NCI-H1436 treated with DMSO at 0.1 percent for 48 hours (cell line): ENCODE results near the gene REXO1.
"Not testable (repeated sequence)": the region's sequence is repeated elsewhere in the genome, so short reads cannot be mapped to it uniquely, and the experiment has no call there.

Experiments used
- DNase-seq: peaks from one replicate; lab custom pipeline; 2025; lab: John Stamatoyannopoulos, UW

Gene REXO1

DNA sequence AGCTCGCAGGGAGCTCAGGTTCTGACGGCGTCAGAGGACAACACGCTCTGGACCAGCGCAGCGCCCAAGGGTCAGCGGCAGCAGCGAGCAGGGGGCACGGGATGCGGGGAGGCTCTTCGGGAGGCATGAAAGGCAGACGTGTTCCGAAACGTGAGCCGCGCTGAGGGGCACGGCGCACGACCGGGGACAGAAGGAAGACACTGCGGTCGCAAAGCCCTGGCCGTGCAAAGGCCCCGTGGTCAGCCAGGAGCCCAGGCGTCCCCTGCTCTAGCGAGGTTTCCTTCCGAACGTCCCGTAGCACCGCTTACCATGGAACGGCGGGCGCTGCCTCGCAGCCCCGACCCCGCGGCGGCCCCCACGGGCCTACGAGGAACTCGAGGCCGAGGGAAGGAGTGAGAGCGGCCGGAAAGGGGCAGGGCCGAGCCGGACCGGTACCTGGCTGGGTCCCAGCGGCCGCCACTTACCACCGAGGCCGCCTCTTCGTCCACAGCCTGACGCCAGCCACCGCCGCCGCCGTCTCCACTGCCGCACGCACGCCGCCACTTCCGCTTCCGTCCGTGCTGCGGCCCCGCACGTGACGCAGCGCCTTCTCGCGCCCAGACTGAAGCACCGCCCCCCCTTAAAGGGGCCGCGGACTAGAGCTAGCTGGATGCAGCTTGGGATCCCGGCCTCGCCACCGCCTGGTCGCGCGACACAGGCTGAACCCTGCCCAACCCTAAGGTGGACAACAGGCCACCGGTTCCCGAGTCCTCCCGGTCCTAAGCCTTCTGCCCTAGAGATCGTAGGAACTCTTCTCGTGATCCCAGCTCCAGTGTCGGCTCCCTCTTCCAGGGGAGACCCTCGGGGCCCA is 27.6 kb upstream of the REXO1 start:
- peak; percentile 49 for DNase-seq

DNA sequence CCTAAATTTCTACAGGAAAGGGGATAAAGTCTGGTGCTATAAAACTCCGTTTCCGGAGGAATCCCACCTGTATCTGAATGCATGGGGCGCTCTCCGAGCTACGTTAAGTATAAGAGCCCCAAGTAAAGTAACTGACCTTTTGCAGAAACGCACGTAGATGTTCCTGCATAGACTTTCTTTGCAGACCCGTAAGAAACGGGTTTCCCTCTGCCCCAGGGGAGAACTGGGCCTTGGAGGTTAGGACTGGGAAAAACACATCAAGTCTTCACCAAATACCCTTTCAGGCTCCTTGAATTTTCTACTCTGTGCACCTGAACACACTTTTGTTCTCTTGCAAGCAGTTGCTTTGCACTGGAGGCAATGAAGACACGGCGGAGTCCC is 27.0 kb upstream of the REXO1 start:
- DNase-seq, result not testable (repeated sequence)

DNA sequence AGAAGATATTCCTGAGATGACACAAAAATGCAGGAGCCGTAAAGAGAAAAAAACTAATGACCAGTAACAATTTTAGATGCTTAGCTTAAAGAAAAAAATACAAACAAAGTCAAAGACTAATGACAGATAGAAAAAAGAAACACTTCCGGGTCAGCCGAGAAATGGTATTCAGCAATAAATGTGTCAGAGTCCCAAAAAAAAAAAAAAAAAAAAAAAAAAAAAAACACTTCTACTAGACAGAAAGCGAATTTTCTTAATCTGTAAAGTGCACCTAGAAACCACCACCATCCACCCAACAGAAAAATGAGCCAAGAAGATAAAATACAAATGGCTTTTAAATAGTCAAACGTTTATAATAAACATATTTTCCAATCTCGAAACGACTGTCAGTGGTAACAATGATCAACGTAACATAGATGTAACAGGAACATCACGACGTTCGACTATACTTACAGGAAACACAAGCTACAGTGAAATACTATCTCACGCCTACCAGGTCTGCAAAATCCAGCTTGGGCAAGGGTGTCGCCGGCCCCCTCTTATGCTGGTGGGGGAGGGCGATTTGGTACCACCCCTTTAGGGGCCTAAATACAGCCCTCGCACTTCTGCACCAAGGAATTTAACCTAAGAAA is 26.4 kb upstream of the REXO1 start:
- DNase-seq, result no peak

DNA sequence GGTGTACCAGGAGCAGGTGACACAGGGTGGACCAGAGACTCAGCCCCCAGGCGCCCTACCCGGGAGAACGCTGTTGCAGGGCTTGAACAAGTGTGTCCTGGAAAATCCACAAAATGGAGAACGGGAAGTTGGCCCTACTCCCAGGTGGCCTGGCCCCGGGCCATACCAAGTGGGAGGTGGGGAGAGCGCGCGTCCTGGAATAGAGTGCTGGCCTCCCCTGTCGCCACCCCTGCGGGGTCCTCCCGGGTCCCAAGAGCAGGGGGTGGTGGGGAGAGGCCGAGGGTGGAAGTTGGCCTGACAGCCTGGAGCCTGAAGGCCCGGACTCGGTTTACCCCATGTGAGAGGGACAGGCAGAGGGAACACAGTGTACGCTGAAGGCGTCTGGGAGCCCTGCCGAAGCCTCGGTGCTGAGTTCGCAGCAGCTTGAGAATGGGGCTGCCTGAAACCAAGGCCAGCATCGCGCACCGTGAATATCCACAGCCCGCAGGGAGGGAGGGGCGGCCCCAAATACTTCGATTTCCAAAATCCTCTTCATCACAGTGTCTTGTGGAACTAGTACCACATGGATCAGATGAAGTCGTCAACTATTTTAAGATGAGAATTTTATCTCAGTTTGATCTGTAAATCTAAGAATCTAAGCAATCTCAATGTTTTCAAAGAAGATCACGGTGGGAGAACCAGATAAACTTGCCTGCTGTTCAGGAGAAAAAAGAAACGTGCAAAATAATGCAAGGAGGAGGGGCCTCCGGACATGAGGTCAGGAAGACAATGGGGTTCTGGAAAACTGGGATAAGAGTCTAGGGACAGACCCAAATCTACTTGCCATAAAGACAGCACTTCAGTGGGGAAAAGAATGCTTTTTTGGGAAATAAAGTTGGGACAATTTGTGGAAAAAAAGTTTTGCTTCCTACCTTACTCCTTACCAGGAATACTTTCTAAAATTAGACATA is 25.5 kb upstream of the REXO1 start:
- no peak for DNase-seq

DNA sequence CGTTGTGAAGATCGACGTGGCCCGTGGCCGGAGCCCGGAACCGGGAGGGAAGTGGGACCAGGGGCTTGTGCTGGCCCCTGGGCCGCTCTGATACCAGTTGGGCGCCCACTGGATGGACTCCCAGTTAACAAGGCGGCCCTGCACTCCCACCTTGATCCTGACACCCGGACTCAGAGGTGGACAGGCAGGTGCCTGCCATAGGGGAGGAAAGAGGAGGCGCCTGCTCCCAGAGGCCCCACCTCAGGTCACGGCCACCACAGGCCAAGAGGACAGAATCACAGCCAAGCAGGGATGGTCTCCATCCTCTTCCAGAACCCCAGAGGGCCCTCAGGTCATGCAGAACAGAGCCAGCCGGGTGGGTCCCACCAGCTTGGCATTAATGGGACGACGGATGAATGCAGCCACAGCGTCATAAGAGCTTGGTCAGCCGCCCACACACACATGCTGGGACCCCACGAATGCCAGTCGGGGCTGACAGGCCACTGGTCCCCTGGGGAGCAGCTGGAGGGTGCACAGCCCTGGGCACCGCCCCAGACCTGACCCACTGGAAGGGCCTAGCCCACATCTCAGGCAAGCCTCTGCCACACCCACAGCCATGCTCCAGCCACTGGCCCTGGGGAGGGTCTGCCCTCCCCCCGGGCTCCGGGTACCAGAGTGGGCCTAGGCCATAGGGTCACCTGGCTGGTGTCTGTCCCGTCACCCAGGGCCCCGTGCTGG is 24.7 kb upstream of the REXO1 start:
- no peak for DNase-seq

DNA sequence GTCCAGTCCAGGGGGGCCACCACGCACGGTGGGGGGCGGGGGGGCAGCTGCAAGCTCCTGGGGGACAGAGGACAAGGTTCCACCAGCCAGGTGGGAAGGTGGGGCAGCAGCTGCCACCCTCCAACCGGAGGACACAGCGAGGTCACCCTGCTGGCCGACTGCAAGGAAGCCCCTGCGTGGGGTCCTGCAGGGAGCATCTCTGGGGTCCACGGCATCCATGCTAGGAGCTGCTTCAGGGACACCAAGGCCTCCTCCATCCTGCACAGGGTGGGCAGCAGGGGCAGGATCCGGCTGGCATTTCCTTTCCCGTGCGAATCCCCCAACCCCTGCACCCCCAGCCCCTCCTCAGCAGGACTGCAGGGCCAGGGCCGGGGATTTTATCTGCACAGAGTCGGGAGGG is 23.3 kb upstream of the REXO1 start:
- DNase-seq, result no peak

DNA sequence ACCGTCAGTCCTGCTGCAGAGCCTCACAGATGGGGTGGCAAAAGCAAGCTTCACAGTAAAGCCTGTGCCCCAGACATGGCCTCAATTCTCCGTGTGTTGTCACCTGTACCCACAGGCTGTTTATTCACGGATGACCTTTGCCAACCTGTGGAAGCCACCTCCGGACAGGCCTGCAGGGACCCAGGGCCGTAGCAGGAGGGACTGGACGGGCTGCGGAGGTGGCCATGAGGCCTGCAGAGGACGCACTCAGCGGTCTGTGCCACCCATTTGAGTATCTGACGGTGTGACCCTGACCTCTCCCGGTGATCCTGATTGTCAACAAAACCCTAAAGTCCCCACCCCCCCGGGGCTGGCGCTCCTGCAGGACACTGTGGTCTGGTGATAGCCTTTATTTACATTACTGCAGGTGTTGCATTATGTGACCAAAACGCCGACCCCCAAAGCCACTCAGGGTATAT is 22.9 kb upstream of the REXO1 start:
- DNase-seq, result no peak

DNA sequence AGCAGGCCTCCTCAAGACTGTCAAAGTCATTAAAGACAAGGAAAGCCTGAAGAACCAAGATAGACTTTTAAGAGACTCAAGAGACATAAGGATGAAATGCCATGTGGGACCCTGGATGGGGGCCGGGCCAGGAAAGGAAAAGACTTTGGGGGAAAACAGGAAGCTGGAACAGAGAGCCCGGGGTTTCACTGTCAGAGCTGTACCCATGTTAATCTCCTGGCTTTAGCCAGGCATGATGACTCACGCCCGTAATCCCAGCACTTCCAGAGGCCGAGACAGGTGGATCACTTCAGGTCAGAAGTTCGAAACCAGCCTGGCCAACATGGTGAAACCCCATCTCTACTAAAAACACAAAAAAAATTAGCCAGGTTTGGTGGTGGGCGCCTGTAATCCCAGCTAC is 20.7 kb upstream of the REXO1 start:
- DNase-seq, result no peak

DNA sequence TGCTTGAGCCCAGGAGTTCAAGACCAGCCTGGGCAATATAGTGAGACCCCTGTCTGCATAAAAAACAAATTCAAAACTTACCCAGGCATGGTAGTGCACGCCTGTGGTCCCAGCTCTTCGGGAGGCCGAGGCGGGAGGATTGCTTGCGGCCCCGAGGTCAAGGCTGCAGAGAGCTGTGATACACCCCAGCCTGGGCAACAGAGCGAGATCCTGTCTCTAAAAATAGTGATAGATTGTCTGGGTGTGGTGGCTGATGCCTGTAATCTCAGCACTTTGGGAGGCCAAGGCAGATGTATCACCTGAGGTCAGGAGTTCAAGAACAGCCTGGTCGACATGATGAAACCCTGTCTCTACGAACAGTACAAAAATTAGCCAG is 19.1 kb upstream of the REXO1 start:
- DNase-seq, result no peak

DNA sequence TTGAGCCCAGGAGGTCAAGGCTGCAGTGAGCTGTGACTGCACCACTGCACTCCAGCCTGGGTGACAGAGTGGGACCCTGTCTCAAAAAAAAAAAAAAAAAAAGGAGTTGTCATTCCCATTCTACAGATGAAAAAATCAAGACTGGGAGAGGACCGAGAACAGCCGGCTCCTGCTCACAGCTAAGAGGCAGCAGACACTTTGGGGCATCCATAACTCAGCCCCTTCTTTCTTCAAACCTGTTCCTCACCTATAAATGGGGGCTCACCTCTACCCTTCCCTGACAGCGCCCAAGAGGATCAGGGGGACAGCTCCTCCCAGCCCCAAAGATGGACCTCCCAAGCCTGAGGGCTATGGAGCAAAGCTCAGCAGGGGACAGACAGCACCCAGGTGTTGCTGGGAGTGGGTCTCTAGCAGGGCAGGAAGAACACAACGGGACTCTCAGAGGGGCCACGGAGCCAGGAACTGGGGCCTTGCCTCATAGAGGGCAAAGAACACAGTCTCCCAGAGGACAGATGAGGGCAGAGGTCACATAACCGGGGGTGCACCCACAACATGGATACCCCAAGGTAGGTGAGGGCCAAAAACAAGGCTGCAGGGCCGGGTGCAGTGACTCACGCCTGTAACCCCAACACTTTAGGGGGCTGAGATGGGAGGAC is 18.5 kb upstream of the REXO1 start:
- DNase-seq, result no peak

DNA sequence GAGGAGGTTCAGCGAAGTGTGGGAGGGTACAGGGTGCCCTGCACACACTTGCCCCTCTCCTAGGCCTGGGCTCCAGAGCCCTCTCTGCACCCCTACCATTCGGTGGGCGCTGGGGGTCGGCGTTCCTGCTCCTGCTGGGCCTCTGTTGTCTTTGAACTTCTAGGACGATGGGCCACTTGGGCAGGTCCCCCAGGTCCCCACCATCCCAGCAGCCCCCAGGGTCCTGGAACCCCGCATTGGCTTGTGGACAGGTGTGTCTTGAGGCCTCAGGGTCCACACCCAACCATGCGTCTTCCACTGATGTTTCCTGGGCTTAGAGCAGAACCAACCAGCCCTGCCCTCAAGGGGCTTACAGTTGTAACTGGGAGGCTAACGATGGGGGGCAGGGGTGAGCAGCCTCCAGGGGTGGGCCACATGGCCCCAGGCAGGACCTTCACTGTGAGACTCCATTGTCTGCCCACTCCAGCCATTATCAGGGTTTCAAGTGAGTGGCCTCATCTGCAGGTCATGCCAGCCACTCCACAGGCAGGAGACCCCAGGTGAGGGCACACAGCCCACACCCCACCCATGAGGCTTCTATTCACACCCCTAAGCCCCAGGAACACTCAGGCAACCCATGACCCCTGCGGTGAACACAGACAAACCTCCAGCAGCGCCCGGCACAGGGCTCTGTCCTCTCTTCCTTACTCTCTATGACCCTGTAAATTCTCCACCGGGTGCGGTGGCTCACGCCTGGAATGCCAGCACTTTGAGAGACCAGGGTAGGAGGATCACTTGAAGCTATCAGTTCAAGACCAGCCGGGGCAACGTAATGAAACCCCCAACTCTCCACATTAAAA is 17.1 kb upstream of the REXO1 start:
- DNase-seq, result no peak

DNA sequence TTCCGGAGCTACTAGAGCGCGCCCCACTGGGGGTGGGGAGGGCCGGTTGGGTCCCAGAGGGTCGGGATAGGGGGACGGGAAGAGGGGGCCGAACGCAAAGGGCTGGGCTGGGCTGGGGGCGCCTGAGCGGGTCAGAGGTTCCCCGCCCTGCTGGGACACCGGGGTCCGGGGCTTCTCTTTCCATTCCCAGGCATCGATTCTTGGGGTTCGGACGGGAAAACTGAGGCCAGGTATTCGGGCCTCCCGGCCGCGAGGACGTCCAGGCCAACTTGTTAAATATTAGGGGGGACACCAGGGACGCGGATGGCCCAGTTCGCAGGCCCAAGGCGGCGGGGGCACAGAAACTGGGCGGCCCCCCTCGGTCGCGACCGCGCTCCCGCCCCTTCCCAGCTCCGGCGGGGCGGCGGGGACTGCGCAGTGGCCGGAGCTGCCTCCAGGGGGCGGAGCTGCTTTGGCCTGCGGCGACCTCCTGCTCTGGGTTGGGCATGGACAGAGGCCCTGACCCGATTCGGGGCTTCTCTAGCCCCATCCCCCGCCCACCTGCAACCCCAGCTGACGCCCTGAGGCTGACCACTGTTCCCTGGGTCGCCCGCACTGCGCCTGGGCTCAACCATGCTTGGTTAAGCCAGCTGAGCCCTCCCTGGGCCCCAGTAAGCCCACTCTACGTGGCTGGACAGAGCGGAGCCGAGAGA is 16.3 kb upstream of the REXO1 start:
- DNase-seq, result no peak

DNA sequence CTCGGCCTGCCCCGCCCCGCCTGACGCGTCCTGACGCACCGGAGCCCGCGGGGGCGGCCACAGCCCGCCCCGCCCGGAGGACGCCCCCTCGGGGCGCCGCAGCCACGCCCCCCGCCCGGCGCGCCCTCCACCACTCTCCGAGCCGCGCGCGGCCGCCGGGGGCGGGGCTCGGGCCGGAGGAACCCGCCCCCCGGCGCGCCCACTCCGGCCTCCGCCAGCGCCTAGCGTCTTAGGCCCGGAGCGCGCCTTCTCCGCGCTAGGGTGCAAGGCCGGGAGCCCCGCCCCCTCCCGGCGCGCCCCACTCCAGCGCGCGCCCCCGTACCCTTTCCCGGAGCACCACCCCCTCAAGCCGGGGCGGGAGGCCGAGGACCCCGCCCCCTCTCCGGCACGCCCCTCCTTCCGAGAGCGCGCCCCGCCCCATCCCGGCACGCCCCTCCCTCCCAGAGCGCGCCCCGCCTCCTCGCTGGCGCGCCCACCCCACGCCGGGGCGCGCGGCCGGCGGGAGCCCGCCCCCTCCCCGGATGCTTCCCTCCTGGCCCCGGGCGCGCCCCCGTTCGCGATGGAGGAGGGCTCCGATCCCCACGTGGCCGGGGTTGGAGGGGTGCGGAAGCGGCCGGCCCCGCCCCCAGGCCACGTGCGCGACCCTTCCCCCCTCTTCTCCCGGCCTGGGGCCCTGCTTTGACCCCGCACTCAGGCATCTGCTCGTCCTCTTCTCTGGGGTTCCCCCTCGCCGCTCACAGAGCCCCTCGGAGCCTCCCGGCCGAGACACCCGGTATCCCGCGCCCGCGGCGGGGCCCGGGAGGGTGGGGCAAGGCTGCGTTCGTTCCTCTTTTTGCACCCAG is 15.6 kb upstream of the REXO1 start:
- peak; percentile 15 for DNase-seq

DNA sequence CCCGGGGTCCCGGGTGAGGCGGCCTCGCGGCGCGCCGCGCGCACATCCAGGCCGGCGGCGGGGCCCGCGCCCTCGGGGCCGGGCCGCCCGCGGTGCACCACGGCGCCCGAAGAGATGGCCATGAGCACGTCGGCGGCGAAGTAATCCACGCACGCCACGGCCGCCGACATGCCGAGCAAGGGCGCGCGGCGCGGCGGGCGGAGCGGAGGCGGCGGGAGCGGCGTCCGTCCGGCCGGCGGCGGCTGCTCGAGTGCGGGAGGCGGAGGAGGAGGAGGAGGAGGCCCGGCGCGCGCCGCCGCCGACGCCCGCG is 15.0 kb upstream of the REXO1 start, which contains the start of gene KLF16:
KLF16 (minus strand) TSS at position 252 of the 310 bp plus-strand sequence; CDS start at position 170, 82 bp downstream.
- DNase-seq, result no peak

DNA sequence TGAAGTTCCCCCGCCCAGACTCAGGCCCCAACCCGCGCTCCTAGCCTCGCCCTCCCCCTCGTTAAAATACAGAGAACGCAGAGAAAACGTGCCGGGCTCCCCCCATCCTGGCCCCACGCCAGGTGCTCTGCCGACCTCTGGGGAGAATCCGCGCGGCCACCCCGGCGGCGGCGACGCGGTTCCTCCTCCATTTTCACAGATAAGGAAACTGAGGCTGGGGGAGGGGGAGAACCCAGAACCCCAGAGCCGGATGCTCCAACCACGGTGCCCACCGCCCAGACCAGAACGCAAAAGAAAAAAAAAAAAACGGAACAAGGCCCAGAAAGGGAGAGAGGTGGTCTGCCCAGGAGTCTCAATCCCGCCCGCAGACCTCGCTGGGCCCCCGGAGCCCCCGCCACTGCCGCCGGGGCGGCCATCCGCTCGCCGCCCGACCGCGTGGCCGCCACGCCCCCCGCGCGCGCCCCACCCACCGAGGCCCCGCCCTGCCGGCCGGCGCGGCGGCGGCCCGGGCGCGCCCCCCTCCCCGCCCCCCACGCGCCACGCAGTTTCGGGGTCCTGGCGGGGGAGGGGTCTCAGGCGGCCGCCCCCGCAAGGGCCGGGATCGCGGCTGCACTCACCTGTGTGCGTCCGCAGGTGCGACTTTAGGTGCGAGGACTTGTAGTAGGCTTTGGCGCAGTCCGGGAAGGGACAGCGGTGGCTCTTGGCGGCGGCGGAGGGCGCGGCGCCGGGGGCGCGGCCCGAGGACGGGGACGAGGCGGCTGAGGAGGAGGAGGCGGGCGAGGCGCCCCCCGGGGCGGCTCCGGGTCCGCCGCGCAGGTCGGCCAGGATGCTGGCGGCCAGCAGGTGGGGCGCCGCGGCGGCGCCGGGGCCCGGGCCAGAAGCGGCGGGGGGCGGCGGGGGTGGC is 14.4 kb upstream of the REXO1 start:
- DNase-seq, result no peak

DNA sequence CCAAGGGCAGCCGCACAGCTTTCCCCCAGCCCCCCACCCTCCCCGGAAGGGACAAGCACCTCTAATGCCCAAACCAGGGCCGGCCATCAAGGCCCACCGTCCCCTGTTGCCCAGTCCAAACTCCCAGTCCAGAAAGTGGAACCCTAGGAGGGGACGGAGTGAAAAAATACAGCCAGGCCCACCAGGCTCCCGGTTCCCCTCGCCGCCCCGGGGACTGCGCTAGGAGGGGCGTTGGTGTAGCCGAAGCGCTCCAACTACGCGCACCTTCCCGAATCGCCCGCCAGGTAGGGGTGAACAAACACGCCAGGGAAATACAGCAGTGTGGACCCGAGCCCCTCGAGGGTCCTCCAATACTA is 13.8 kb upstream of the REXO1 start:
- DNase-seq, result no peak

DNA sequence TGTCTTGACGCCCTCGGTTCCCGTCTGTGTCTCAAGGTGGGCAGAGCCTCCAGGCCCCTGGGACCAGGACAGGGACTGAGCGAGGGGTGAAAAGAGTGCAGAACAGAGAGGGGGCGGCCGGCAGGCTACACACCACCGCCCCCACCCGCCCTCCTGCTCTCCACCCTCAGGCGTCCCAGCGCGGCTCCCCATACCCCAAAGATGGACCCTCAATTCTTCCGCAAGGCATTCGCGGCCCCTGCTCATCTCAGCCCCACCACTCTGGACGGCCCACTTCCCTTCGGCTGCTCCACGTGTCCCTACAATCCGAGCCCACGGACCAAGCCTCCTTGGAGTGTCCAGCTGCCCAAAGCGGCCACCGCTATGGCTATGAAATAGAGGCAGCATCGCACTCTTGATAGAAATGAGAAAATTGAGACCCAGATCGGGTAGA is 13.3 kb upstream of the REXO1 start:
- no peak for DNase-seq
